GM12878 (cell line): ENCODE measurements around the gene SIRT2. TPM values are rescaled to one million over a fixed set of nuclear protein-coding genes. Genes with fewer than 3 reads are reported as not detected.

ENCODE experiments used
- EED ChIP-seq: sonication (generic); IDR thresholded peaks from 2 replicates; pipeline ENCODE4 v1.6.1; 2016; ENCODE audit warnings: antibody characterized with exemption, low read depth
- HDGF ChIP-seq: fragments of 450-650 bp; IDR thresholded peaks from 2 replicates; pipeline ENCODE4 v1.6.1; 2016; ENCODE audit warnings: antibody characterized with exemption
- POLR2AphosphoS5 ChIP-seq: IDR thresholded peaks from 2 replicates; pipeline ENCODE4 v1.6.1; 2011; ENCODE audit warnings: mild to moderate bottlenecking, low read length, inconsistent platforms
- RUNX3 ChIP-seq: IDR thresholded peaks from 2 replicates; pipeline ENCODE4 v1.6.1; 2012; ENCODE audit warnings: low read length, inconsistent platforms
- SP1 ChIP-seq: IDR thresholded peaks from one replicate; pipeline ENCODE4 v1.6.1; 2011; ENCODE audit warnings: low read depth, low read length
- SUZ12 ChIP-seq: fragments of 200-600 bp; sonication (generic); IDR thresholded peaks from one replicate; pipeline ENCODE4 v1.6.1; 2018; ENCODE audit warnings: antibody characterized with exemption, mild to moderate bottlenecking; ENCODE audit not compliant: unreplicated experiment
- ZNF274 ChIP-seq: IDR thresholded peaks from one replicate; pipeline ENCODE4 v1.8.0; 2011; ENCODE audit not compliant: insufficient read length, insufficient read depth
- polyA plus RNA-seq, 11 experiments: library from polyadenylated mRNA; depleted of rRNA in 4 of 11; unstranded in 6 of 11; stranded (reverse) in 5 of 11; fragments of >200 nt; fragmentation: Nextera tagmentation in 4 of 11; fragmentation: Illumina TruSeq in 1 of 11; extraction: Ambion mirVana in 4 of 11; extraction: Trizol in 1 of 11; gene quantifications; 1 replicate in 1 of 11; 2 replicates in 10 of 11; pipeline versions ENCODE4 v1.2.1 to v1.2.3, GENCODE V29; 2011 to 2016; ENCODE audit warnings: inconsistent platforms in 2 of 11, missing spikeins in 2 of 11, low read depth in 1 of 11
- total RNA-seq, 4 experiments: library from RNA; depleted of rRNA in 3 of 4; stranded (reverse); fragments of >200 nt in 3 of 4; fragmentation: Illumina TruSeq in 1 of 4; extraction: Trizol in 1 of 4; gene quantifications; 2 replicates each; pipeline versions ENCODE4 v1.2.1 to v1.2.3, GENCODE V29; 2013 to 2021
- TF ChIP-seq, protein P1 (sequence below): fragments of 450-650 bp; formaldehyde crosslinking; IDR thresholded peaks from 2 replicates; pipeline ENCODE4 v1.5.0; 2022; ENCODE audit warnings: mild to moderate bottlenecking, missing genetic modification characterization
- TF ChIP-seq, protein P2 (sequence below): fragments of 450-650 bp; IDR thresholded peaks from 2 replicates; pipeline ENCODE4 v1.6.1; 2014; ENCODE audit warnings: mild to moderate bottlenecking
- TF ChIP-seq, protein P3 (sequence below): fragments of 450-650 bp; conservative IDR thresholded peaks from 2 replicates; pipeline ENCODE4 v1.6.1; 2017; ENCODE audit warnings: mild to moderate bottlenecking, moderate library complexity
- TF ChIP-seq, protein P4 (sequence below): fragments of 450-650 bp; IDR thresholded peaks from 2 replicates; pipeline ENCODE4 v1.6.1; 2016; ENCODE audit warnings: mild to moderate bottlenecking, moderate library complexity, borderline replicate concordance
- TF ChIP-seq, protein P5 (sequence below): IDR thresholded peaks from 2 replicates; pipeline ENCODE4 v1.6.1; 2012; ENCODE audit warnings: low read depth, low read length, improper control_type of control experiment
- TF ChIP-seq, protein P6 (sequence below): fragments of 450-650 bp; IDR thresholded peaks from 2 replicates; pipeline ENCODE4 v1.6.1; 2016; ENCODE audit warnings: mild to moderate bottlenecking

The SIRT2 gene
- total and polyA plus RNA-seq, 10 of the 15 experiments (the other 5 are each of a cell fraction or from before 2014, with no cell fraction given): 1.4 to 38.7 (median 24.1) TPM

DNA sequence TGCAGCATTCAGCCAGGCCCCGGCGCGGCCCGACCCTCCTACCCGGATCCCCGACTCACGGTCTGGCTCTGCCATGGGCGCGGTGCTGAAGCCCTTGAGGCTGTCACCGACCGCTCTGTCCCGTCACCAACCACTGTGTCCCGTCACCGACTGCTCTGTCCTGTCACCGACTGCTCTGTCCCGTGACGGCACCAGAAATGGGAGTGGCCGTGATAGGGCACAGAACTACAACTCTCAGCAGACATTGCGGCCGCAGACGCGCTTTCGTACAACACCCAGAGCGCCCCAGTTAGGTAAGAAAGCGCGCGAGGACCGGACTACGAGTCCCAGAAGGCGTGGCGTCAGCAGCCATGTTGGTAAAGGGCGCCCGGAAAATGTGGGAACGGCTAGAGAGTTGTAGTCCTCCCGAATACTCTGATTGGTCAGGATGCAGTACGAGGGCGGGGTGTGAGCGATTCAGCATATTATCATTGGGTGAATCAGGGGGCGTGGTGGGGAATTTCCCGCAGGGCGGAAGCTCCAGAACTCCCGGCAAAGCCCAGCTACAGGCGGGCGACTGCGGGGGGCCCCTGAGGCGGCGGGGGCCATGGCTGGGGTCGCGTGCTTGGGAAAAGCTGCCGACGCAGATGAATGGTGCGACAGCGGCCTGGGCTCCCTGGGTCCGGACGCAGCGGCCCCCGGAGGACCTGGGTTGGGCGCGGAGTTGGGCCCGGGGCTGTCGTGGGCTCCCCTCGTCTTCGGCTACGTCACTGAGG lies at the start of gene SIRT2, which contains the start of gene NFKBIB (continued):
- TF ChIP-seq, protein P1, sequence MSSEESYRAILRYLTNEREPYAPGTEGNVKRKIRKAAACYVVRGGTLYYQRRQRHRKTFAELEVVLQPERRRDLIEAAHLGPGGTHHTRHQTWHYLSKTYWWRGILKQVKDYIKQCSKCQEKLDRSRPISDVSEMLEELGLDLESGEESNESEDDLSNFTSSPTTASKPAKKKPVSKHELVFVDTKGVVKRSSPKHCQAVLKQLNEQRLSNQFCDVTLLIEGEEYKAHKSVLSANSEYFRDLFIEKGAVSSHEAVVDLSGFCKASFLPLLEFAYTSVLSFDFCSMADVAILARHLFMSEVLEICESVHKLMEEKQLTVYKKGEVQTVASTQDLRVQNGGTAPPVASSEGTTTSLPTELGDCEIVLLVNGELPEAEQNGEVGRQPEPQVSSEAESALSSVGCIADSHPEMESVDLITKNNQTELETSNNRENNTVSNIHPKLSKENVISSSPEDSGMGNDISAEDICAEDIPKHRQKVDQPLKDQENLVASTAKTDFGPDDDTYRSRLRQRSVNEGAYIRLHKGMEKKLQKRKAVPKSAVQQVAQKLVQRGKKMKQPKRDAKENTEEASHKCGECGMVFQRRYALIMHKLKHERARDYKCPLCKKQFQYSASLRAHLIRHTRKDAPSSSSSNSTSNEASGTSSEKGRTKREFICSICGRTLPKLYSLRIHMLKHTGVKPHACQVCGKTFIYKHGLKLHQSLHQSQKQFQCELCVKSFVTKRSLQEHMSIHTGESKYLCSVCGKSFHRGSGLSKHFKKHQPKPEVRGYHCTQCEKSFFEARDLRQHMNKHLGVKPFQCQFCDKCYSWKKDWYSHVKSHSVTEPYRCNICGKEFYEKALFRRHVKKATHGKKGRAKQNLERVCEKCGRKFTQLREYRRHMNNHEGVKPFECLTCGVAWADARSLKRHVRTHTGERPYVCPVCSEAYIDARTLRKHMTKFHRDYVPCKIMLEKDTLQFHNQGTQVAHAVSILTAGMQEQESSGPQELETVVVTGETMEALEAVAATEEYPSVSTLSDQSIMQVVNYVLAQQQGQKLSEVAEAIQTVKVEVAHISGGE (CRISPR knock-in tag): no peak
- TF ChIP-seq POLR2AphosphoS5 (peak; percentile 77), RUNX3 (peak; percentile 75), SUZ12 (no peak), ZNF274 (no peak), EED (no peak), HDGF (peak; percentile 80; the same call in 1 of the 2 replicates), SP1 (peak; percentile 95)
- TF ChIP-seq, protein P2, sequence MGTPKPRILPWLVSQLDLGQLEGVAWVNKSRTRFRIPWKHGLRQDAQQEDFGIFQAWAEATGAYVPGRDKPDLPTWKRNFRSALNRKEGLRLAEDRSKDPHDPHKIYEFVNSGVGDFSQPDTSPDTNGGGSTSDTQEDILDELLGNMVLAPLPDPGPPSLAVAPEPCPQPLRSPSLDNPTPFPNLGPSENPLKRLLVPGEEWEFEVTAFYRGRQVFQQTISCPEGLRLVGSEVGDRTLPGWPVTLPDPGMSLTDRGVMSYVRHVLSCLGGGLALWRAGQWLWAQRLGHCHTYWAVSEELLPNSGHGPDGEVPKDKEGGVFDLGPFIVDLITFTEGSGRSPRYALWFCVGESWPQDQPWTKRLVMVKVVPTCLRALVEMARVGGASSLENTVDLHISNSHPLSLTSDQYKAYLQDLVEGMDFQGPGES: peak; percentile 75
- TF ChIP-seq, protein P3, sequence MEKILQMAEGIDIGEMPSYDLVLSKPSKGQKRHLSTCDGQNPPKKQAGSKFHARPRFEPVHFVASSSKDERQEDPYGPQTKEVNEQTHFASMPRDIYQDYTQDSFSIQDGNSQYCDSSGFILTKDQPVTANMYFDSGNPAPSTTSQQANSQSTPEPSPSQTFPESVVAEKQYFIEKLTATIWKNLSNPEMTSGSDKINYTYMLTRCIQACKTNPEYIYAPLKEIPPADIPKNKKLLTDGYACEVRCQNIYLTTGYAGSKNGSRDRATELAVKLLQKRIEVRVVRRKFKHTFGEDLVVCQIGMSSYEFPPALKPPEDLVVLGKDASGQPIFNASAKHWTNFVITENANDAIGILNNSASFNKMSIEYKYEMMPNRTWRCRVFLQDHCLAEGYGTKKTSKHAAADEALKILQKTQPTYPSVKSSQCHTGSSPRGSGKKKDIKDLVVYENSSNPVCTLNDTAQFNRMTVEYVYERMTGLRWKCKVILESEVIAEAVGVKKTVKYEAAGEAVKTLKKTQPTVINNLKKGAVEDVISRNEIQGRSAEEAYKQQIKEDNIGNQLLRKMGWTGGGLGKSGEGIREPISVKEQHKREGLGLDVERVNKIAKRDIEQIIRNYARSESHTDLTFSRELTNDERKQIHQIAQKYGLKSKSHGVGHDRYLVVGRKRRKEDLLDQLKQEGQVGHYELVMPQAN: peak; percentile 92
- TF ChIP-seq, protein P4, sequence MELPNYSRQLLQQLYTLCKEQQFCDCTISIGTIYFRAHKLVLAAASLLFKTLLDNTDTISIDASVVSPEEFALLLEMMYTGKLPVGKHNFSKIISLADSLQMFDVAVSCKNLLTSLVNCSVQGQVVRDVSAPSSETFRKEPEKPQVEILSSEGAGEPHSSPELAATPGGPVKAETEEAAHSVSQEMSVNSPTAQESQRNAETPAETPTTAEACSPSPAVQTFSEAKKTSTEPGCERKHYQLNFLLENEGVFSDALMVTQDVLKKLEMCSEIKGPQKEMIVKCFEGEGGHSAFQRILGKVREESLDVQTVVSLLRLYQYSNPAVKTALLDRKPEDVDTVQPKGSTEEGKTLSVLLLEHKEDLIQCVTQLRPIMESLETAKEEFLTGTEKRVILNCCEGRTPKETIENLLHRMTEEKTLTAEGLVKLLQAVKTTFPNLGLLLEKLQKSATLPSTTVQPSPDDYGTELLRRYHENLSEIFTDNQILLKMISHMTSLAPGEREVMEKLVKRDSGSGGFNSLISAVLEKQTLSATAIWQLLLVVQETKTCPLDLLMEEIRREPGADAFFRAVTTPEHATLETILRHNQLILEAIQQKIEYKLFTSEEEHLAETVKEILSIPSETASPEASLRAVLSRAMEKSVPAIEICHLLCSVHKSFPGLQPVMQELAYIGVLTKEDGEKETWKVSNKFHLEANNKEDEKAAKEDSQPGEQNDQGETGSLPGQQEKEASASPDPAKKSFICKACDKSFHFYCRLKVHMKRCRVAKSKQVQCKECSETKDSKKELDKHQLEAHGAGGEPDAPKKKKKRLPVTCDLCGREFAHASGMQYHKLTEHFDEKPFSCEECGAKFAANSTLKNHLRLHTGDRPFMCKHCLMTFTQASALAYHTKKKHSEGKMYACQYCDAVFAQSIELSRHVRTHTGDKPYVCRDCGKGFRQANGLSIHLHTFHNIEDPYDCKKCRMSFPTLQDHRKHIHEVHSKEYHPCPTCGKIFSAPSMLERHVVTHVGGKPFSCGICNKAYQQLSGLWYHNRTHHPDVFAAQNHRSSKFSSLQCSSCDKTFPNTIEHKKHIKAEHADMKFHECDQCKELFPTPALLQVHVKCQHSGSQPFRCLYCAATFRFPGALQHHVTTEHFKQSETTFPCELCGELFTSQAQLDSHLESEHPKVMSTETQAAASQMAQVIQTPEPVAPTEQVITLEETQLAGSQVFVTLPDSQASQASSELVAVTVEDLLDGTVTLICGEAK: peak; percentile 85; the same call in 1 of the 2 replicates
- TF ChIP-seq, protein P5, sequence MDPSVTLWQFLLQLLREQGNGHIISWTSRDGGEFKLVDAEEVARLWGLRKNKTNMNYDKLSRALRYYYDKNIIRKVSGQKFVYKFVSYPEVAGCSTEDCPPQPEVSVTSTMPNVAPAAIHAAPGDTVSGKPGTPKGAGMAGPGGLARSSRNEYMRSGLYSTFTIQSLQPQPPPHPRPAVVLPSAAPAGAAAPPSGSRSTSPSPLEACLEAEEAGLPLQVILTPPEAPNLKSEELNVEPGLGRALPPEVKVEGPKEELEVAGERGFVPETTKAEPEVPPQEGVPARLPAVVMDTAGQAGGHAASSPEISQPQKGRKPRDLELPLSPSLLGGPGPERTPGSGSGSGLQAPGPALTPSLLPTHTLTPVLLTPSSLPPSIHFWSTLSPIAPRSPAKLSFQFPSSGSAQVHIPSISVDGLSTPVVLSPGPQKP: peak; percentile 67; the same call in 1 of the 2 replicates
- TF ChIP-seq, protein P6, sequence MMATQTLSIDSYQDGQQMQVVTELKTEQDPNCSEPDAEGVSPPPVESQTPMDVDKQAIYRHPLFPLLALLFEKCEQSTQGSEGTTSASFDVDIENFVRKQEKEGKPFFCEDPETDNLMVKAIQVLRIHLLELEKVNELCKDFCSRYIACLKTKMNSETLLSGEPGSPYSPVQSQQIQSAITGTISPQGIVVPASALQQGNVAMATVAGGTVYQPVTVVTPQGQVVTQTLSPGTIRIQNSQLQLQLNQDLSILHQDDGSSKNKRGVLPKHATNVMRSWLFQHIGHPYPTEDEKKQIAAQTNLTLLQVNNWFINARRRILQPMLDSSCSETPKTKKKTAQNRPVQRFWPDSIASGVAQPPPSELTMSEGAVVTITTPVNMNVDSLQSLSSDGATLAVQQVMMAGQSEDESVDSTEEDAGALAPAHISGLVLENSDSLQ: peak; percentile 90
